GM18870 (cell line): Measurements from ENCODE around the gene DUSP1.

Source experiments
- ATAC-seq: cut with Tn5 transposase; IDR thresholded peaks from one replicate; pipeline ENCODE4 v1.9.1; 2021; ENCODE audit warnings: moderate library complexity; ENCODE audit not compliant: unreplicated experiment

Gene DUSP1

GRCh38 chr5:172782169-172783039 lies 11.4 kb upstream of the DUSP1 start:
- no peak for ATAC-seq

- ATAC-seq, result no peak
These were observed 8.8 kb upstream of the DUSP1 start for GRCh38 chr5:172779691-172780341.

GRCh38 chr5:172777881-172778814 lies 7.2 kb upstream of the DUSP1 start:
- ATAC-seq, result peak; percentile 9

GRCh38 chr5:172776235-172776594 lies 5.2 kb upstream of the DUSP1 start:
- no peak for ATAC-seq

GRCh38 chr5:172775326-172776234 lies 4.6 kb upstream of the DUSP1 start:
- ATAC-seq, result no peak

GRCh38 chr5:172774561-172775315 lies 3.7 kb upstream of the DUSP1 start:
- ATAC-seq, result no peak

GRCh38 chr5:172773481-172774469 lies 2.8 kb upstream of the DUSP1 start:
- ATAC-seq, result no peak

- ATAC-seq, result peak; percentile 24
These were observed 1.3 kb upstream of the DUSP1 start for GRCh38 chr5:172772112-172772906.

- no peak for ATAC-seq
These were observed 580 bp upstream of the DUSP1 start for GRCh38 chr5:172771439-172772111.

GRCh38 chr5:172770374-172770674 lies 671 bp downstream of the DUSP1 start:
- ATAC-seq, result no peak

GRCh38 chr5:172769616-172770373 lies 1.2 kb downstream of the DUSP1 start:
- no peak for ATAC-seq

- ATAC-seq, result no peak
These were observed 1.7 kb downstream of the DUSP1 start for GRCh38 chr5:172769342-172769615.

GRCh38 chr5:172768573-172769341 lies 2.2 kb downstream of the DUSP1 start:
- no peak for ATAC-seq

GRCh38 chr5:172768098-172768572 lies 2.9 kb downstream of the DUSP1 start:
- no peak for ATAC-seq

- ATAC-seq, result no peak
These were observed 4.5 kb downstream of the DUSP1 start for GRCh38 chr5:172766287-172767108.
